NCI-H1694 (cell line): ENCODE results near the gene LRRC1.
A peak's percentile ranks its signal among the peaks of the same experiment; 100 is the strongest.

Experiments used
- DNase-seq: peaks from one replicate; lab custom pipeline; 2025; lab: John Stamatoyannopoulos, UW

LRRC1 gene

GRCh38 chr6:53846250-53846649 is 51.4 kb downstream of the LRRC1 start:
- no peak for DNase-seq

DNA sequence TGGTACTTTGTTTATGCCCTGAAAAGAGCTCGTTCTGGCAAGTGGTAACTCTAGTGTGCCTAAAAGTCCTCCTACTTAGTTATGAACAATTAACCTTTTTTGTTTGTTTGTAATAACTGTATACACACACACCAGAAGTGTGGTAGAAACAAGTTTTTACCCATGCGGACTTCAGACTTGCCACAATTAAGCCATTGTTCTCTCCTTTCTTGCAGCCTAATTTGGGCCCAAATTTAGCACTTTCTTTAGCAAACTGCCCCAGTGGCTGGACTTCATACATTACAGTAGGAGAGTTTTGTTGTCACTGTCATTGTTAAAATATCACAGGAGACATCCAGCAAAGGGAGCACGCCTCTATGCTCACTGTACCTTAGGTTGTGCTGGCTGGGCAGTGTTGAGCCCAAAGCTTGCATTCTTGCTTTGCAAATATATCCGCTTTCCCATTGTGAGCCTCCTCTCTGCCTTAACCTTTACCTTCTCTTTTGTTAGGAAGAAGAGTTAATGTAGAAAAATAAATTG is 53.0 kb downstream of the LRRC1 start:
- no peak for DNase-seq

GRCh38 chr6:53850527-53850926 is 55.7 kb downstream of the LRRC1 start:
- no peak for DNase-seq

GRCh38 chr6:53851561-53851960 is 56.8 kb downstream of the LRRC1 start:
- DNase-seq: no peak

DNA sequence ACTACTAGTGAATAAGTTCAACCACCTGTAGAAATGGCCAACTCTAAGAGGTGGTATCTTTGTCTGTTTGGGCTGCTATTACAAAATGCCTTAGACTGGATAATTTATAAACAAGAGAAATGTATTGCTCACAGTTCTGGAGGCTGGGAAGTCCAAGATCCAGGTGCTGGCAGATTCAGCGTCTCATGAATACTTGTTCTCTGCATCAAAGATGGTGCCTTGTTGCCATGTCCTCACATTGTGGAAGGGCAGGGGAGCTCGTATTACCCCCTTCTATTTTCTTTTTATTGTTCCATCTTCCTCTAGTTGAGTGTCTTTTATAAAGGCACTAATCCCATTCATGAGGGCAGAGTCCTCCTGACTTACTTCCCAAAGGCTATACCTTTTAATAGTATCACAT is 58.0 kb downstream of the LRRC1 start:
- no peak for DNase-seq

- no peak for DNase-seq
These were observed 60.2 kb downstream of the LRRC1 start for GRCh38 chr6:53854843-53855567.

GRCh38 chr6:53855940-53856339 is 61.1 kb downstream of the LRRC1 start:
- no peak for DNase-seq

- DNase-seq: no peak
These were observed 62.7 kb downstream of the LRRC1 start for GRCh38 chr6:53857318-53858094.

- no peak for DNase-seq
These were observed 63.4 kb downstream of the LRRC1 start for GRCh38 chr6:53858196-53858595.

DNA sequence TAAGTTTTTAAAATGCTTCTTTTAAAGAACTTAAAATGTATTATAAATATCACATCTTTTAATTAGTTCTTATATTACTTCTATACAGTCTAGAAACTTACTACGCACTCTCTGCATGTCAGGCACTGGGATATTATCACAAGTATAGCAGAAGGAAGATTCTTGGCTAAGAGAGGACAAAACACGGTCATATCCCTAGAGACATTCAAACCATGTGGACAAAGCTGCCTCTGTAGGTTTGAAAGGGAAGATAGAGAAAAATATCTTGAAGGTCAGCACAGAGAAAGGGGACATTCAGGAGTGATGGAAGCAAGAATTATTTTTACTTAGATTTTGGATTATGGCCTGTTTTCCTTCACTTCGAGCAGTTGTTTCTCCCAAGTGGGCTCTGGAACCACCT is 64.1 kb downstream of the LRRC1 start:
- no peak for DNase-seq

GRCh38 chr6:53860511-53860910 is 65.7 kb downstream of the LRRC1 start:
- DNase-seq: no peak

- no peak for DNase-seq
These were observed 66.7 kb downstream of the LRRC1 start for GRCh38 chr6:53861518-53861917.

DNA sequence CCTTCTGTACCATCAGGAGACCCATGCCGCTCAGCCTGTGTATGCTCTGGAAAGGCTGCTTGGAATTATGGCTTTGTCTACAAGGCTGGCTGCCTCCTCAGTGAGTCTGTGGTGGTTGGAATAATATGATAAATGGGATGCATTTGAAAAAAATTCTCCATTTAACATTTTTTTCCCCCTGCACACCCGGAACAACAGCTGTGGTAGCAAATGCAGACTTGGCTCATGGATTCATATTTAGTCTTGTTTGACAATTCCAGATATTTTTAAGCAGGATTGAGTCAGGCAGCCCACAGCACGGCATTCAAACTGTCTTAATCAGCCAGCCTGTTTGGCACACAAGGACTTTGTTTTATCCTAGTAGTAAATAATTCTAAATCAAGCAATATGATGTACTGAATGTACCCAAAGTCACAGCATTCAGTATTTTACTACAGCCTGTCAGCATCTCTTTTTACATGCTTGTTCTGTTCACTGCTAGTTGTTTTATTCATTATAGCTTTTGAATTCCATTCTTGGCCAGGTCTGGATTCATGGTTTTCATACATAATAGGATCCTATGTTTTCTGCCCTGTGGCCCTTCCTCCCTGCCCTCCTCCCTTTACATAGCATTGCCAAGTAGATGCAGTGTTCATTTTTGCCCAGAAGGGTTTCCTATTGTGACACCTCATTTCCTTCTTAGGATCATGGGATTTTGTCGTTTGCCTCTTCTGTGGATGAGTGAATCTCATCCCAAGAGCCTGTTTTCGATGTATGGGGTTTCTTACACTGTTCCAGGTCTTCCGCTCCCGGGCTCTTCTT is 68.1 kb downstream of the LRRC1 start:
- DNase-seq: peak; percentile 35

- no peak for DNase-seq
These were observed 70.0 kb downstream of the LRRC1 start for GRCh38 chr6:53864781-53865180.

GRCh38 chr6:53866226-53866625 is 71.4 kb downstream of the LRRC1 start:
- no peak for DNase-seq

DNA sequence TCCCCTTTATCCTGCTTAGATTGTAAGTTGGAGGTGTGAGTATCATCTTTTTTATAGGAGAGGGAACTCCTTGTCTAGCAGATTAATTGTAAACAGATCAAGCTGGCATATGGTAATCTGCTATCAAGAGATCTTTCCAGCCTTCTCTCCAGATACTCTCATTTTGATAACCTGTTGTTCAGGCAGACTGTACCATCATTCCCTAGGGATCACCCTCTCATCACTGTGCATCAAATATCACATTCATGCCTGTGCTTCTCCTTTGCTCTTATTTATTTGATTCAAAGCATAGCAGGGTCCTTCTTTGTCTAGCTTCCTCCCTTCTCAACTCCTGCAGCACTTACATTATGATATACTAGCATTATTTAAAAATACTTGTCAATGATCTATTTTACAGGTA is 73.8 kb downstream of the LRRC1 start:
- DNase-seq: no peak

DNA sequence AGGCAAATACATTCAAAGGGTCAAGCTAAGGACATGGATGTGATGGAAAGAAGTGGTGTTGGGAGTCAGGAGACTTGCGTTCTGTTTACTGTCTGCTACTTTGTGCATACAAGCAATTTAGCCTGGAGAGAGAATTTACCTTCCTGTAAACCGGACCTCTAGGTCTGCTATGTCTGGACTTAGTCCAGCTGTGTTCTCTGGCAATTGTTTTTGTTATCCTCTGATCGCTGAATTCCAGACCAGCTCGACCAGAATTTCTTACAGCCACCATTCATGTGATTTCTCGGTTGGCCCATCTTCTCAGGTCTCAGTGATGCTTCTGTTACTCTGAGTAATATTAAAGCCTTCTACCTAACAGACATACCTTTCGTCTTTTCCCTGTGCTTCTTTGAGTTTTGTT is 75.2 kb downstream of the LRRC1 start:
- DNase-seq: no peak

DNA sequence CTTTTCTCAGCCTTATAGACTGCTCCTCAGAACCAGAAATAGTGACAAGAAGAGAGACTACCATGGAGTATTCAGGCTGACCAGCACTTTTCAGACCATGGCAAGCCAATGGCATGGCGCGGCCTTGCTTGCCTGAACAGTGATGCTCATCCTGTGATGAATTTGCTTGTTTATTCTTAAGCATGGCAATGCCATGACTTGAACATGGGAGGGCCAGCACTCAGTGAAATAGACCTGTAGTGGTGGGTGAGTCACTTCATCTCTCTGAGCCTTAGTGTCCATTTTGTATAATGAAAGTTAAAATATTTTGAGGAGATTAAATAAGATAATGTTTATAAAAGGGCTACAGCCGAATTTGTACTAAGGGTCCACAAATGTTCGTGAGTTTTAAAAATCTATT is 79.1 kb downstream of the LRRC1 start:
- DNase-seq: no peak

DNA sequence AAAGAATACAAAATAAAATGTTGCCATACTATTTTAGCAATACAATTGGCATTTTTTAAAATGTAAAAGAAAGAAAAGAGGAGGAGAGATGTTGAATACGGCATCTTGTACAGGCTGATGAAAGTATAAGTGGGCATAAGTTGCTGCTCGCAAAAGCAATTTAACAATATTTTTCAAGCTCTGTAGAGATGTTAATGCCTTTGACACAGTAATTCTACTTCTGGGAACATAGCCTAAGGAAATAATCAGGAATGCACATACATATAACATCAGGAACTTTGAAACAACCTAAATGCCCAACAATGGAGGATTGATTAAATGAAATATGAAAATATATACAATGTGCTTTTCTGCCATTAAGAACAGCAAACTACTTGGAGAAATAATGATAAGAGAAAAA is 80.2 kb downstream of the LRRC1 start:
- no peak for DNase-seq

GRCh38 chr6:53877151-53877550 is 82.3 kb downstream of the LRRC1 start:
- DNase-seq: no peak

- DNase-seq: no peak
These were observed 84.0 kb downstream of the LRRC1 start for GRCh38 chr6:53878808-53879207.

DNA sequence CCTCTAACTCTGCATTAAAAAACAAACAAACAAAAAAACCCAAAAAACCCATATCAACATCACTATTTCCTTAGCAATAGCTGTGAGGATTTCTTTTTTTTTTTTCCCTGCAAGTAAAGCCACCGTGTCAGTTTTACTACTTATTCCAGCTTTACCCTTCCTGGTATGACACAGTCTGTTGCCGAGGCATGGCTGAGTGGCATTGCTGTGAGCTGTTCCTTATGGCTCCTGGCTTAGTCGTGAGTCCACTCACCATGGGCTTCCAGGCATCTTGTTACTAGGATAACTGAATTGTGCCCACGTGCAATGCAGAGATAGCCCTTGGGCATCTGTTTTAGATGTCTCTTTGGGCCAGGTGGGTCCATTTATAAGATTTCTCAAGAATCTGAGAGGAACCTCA is 84.8 kb downstream of the LRRC1 start:
- DNase-seq: no peak

DNA sequence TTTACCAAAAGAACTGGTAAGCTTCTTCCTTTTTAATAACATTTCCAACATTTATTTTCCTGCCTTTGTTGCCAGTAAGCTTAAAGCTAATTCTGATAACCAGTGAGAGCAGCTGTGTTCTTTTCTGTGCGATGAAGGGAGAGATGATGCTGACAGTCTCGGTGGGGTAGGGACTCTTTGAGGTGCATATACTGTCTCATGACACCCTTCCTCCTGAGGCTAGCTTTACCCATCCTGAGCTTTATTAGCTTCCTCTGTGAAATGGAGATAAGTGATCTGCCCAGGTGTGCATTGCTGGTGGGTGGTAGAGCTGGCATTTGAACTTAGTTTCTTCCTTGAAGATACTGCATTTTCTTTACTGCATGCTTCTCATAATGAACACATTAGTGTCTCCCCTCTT is 92.5 kb downstream of the LRRC1 start:
- no peak for DNase-seq
